ENCODE measurements around the gene KSR1. TPM values are rescaled to one million over a fixed set of nuclear protein-coding genes. Genes with fewer than 3 reads are reported as not detected.

KSR1 gene
- total and polyA plus RNA-seq, 9 of the 15 experiments (the other 6 are each of a cell fraction or from before 2014, with no cell fraction given): 1.4 to 51.7 (median 18.4) TPM

GRCh38 chr17:27491713-27492190 is 35.5 kb downstream of the KSR1 start (continued):
- no peak for TF ChIP-seq ZBTB33 (CRISPR knock-in tag; IDR thresholded peaks at IDR 0.05)
- no peak for TF ChIP-seq ZBTB49 (CRISPR knock-in tag; IDR thresholded peaks at IDR 0.05; ENCODE audit: borderline replicate concordance)
- no peak for TF ChIP-seq KDM5B (IDR thresholded peaks at IDR 0.05; ENCODE audit: insufficient replicate concordance, low read depth, low read length)
- no peak for TF ChIP-seq POLR2B (IDR thresholded peaks at IDR 0.05; ENCODE audit: low read depth, partially characterized antibody)
- TF ChIP-seq AFF1 (IDR thresholded peaks at IDR 0.05; ENCODE audit: low read depth in 1 of 2, partially characterized antibody in 2 of 2): no peak
- TF ChIP-seq ZNF3 (CRISPR knock-in tag; IDR thresholded peaks at IDR 0.05): no peak
- no peak for TF ChIP-seq ZKSCAN8 (CRISPR knock-in tag; IDR thresholded peaks at IDR 0.05)
- no peak for TF ChIP-seq CHAMP1 (IDR thresholded peaks at IDR 0.05)
